Fibroblast of pulmonary artery (primary cell): ENCODE results near the gene MEF2C.

Experiments used
- DNase-seq: peaks from one replicate; pipeline ENCODE4 v3.0.0-alpha.2; 2010; ENCODE audit warnings: low read depth
- H3K4me3 ChIP-seq: replicated peaks from 2 replicates; pipeline ENCODE4 v1.5.1; 2011; ENCODE audit warnings: low read depth, mild to moderate bottlenecking, control low read depth, low read length, moderate library complexity
- CTCF ChIP-seq: IDR thresholded peaks from 2 replicates; pipeline ENCODE4 v1.5.1; 2011; ENCODE audit warnings: mild to moderate bottlenecking, control low read depth, low read length, inconsistent platforms; ENCODE audit errors: missing control alignments

The MEF2C gene

GRCh38 chr5:88677943-88678769 lies 204.8 kb downstream of the MEF2C start:
- no peak for DNase-seq
- TF ChIP-seq CTCF: no peak
- no peak overlapping the region for H3K4me3 ChIP-seq

- no peak overlapping the region for H3K4me3 ChIP-seq
- no peak for TF ChIP-seq CTCF
- DNase-seq: no peak
These were observed 205.5 kb downstream of the MEF2C start for GRCh38 chr5:88677376-88677895.

DNA sequence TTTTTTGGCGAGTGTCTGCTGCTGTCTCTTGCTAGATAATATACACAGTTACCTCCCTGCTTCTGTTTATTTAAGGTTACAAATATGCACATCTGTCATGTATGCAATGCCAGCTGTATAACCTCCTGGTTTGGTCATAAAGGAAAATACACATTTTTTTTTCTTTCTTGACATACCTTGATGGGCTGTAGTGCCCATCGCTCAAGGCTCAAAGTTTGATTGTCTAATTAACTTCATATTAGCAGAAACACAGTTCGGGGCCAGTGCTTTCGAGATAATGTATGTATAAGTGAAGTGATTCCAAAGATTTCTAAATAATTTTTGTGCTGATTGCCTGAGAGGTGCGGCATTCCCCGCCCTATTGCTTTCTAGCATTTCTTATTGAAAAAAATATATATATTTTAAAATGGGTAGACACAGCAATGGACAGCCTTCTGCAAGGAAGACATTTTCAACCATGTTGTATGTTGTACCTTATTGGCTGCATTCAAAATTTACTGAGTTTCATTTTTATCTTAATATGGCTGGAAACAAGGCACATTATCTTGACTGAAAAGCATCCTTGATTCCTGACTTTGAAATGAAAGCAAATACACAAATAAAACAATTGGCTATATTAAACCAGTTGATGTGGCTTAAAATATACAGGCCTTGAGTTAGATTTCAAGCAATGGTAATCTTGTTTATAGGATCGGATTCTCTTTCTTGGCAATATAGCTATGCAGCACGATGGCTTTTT lies 206.2 kb downstream of the MEF2C start:
- DNase-seq: no peak
- no peak overlapping the region for H3K4me3 ChIP-seq
- no peak for TF ChIP-seq CTCF

DNA sequence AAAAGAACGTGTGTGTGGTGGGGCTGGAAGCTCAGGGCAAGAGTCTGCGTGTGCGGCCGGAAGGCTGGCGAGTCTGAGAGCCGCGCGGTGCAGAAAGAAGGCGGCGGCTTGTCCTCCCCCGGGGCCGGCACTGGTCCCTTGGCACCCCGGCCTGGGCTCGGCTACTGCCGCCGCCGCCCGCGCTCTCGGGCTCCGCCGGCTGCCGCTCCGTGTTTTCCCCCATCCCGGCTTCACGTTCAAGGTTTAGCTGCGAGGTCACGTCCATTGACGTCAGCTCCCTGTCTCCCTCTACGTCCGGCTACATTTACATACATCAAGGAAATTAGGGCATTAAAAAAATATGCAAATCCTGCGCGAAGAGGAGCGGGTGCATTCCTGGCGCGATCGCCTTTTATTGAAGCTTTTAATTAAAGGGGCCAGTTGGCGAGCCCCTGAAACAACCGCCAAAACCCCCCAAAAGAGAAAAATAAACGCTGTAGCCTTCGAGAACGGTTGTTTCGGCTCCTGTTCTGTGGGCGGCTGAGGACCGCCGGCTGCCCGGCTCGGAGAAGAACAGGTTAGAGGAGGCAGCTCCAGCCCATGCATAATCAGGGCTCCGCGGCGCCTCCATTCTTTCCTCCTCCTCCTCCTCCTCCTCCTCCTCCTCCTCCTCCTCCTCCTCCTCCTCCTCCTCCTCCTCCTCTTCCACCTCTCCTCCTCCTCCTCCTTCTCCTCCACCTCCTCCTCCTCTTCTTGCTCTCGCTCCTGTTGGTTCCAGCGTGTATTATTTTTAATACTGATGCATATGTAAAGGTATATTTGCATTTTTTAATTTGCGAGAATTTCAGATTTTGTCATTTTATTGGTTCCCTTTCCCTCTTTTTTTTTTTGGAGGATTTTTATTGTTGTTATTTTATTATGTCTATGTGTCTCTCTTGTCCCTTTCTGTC lies 207.0 kb downstream of the MEF2C start:
- no peak for TF ChIP-seq CTCF
- DNase-seq: peak; percentile 54
- H3K4me3 ChIP-seq: peak overlapping the region; percentile 14

- no peak overlapping the region for H3K4me3 ChIP-seq
- no peak for TF ChIP-seq CTCF
These were observed 207.7 kb downstream of the MEF2C start for GRCh38 chr5:88675168-88675707.

More at GRCh38 chr5:88675168-88675707, 207.7 kb downstream of the MEF2C start:
- no peak for DNase-seq
